ENCODE data around the gene MBD1. TPM values are rescaled to one million over a fixed set of nuclear protein-coding genes. Genes with fewer than 3 reads are reported as not detected.

MBD1 gene
- total and polyA plus RNA-seq, 2 of the 13 experiments (the other 11 are each of a cell fraction or from before 2014, with no cell fraction given) = 25.5 to 28.6 TPM

DNA sequence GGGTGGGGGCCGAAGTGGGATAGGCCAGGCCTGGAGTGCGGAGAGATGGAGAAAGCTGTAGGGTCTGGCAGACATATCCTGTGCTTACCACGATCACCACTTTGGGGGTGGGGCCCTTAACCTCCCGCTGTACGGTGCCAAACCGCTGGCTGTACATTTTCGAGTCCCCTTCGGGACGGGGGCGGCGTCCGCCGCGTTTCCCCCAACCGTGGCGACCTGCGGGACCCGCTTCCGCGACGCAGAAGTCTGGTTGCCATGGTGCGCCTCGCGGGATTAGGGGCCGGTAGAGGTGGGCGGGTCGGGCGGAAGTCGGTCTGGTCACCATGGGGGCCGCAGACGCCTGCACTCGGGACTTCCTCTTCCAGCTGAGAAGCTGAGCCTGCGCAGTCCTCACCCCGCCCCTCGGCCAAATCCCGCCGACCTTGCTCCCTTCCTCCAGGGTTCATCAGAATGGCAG lies 15.0 kb downstream of the MBD1 start, which contains the start of gene CFAP53 (continued):
- TF ChIP-seq NAIF1 (CRISPR knock-in tag; IDR thresholded peaks at IDR 0.05; ENCODE audit: borderline replicate concordance) = no peak
- TF ChIP-seq HDAC6 (IDR thresholded peaks at IDR 0.05; ENCODE audit: low read depth, low read length) = no peak
- TF ChIP-seq, protein P1, sequence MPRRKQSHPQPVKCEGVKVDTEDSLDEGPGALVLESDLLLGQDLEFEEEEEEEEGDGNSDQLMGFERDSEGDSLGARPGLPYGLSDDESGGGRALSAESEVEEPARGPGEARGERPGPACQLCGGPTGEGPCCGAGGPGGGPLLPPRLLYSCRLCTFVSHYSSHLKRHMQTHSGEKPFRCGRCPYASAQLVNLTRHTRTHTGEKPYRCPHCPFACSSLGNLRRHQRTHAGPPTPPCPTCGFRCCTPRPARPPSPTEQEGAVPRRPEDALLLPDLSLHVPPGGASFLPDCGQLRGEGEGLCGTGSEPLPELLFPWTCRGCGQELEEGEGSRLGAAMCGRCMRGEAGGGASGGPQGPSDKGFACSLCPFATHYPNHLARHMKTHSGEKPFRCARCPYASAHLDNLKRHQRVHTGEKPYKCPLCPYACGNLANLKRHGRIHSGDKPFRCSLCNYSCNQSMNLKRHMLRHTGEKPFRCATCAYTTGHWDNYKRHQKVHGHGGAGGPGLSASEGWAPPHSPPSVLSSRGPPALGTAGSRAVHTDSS (CRISPR knock-in tag; conservative IDR thresholded peaks at IDR 0.05) = no peak
- TF ChIP-seq, protein P2, sequence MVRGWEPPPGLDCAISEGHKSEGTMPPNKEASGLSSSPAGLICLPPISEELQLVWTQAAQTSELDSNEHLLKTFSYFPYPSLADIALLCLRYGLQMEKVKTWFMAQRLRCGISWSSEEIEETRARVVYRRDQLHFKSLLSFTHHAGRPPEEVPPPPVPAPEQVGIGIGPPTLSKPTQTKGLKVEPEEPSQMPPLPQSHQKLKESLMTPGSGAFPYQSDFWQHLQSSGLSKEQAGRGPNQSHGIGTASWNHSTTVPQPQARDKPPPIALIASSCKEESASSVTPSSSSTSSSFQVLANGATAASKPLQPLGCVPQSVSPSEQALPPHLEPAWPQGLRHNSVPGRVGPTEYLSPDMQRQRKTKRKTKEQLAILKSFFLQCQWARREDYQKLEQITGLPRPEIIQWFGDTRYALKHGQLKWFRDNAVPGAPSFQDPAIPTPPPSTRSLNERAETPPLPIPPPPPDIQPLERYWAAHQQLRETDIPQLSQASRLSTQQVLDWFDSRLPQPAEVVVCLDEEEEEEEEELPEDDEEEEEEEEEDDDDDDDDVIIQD (CRISPR knock-in tag; IDR thresholded peaks at IDR 0.05; ENCODE audit: low read depth) = no peak
- no peak for TF ChIP-seq ZNF605 (CRISPR knock-in tag; IDR thresholded peaks at IDR 0.05)
- TF ChIP-seq ZNF629 (CRISPR knock-in tag; conservative IDR thresholded peaks at IDR 0.05) = no peak
- TF ChIP-seq, protein P3, sequence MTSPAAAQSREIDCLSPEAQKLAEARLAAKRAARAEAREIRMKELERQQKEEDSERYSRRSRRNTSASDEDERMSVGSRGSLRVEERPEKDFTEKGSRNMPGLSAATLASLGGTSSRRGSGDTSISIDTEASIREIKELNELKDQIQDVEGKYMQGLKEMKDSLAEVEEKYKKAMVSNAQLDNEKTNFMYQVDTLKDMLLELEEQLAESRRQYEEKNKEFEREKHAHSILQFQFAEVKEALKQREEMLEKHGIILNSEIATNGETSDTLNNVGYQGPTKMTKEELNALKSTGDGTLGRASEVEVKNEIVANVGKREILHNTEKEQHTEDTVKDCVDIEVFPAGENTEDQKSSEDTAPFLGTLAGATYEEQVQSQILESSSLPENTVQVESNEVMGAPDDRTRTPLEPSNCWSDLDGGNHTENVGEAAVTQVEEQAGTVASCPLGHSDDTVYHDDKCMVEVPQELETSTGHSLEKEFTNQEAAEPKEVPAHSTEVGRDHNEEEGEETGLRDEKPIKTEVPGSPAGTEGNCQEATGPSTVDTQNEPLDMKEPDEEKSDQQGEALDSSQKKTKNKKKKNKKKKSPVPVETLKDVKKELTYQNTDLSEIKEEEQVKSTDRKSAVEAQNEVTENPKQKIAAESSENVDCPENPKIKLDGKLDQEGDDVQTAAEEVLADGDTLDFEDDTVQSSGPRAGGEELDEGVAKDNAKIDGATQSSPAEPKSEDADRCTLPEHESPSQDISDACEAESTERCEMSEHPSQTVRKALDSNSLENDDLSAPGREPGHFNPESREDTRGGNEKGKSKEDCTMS (CRISPR knock-in tag; conservative IDR thresholded peaks at IDR 0.05) = no peak
- no peak for TF ChIP-seq CEBPG (CRISPR knock-in tag; IDR thresholded peaks at IDR 0.05)
- no peak for TF ChIP-seq ZSCAN30 (CRISPR knock-in tag; IDR thresholded peaks at IDR 0.05)
- TF ChIP-seq ZNF670 (CRISPR knock-in tag; IDR thresholded peaks at IDR 0.05; ENCODE audit: borderline replicate concordance) = no peak
- TF ChIP-seq, protein P4, sequence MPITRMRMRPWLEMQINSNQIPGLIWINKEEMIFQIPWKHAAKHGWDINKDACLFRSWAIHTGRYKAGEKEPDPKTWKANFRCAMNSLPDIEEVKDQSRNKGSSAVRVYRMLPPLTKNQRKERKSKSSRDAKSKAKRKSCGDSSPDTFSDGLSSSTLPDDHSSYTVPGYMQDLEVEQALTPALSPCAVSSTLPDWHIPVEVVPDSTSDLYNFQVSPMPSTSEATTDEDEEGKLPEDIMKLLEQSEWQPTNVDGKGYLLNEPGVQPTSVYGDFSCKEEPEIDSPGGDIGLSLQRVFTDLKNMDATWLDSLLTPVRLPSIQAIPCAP (CRISPR knock-in tag; IDR thresholded peaks at IDR 0.05; ENCODE audit: low read depth) = no peak
- TF ChIP-seq ZNF431 (CRISPR knock-in tag; IDR thresholded peaks at IDR 0.05; ENCODE audit: borderline replicate concordance, low read depth) = no peak
- no peak for TF ChIP-seq NR2F2 (IDR thresholded peaks at IDR 0.05; ENCODE audit: borderline replicate concordance, low read depth)
- TF ChIP-seq, protein P5, sequence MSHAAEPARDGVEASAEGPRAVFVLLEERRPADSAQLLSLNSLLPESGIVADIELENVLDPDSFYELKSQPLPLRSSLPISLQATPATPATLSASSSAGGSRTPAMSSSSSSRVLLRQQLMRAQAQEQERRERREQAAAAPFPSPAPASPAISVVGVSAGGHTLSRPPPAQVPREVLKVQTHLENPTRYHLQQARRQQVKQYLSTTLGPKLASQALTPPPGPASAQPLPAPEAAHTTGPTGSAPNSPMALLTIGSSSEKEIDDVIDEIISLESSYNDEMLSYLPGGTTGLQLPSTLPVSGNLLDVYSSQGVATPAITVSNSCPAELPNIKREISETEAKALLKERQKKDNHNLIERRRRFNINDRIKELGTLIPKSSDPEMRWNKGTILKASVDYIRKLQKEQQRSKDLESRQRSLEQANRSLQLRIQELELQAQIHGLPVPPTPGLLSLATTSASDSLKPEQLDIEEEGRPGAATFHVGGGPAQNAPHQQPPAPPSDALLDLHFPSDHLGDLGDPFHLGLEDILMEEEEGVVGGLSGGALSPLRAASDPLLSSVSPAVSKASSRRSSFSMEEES (CRISPR knock-in tag; IDR thresholded peaks at IDR 0.05) = no peak
- TF ChIP-seq, protein P6, sequence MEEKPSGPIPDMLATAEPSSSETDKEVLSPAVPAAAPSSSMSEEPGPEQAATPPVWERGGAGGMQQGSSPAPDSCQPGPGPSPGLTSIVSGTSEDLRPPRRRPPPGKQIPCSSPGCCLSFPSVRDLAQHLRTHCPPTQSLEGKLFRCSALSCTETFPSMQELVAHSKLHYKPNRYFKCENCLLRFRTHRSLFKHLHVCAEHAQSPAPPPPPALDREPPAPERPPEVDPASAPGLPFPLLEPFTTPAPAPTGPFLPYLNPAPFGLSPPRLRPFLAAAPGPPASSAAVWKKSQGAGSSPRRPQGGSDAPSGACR (CRISPR knock-in tag; IDR thresholded peaks at IDR 0.05) = no peak
- no peak for TF ChIP-seq FOXA1 (IDR thresholded peaks at IDR 0.05)
- TF ChIP-seq FOXA1 (CRISPR knock-in tag; IDR thresholded peaks at IDR 0.05) = no peak

Data from HepG2 (cell line).